ENCODE data around the gene RTL9. TPM values are rescaled to one million over a fixed set of nuclear protein-coding genes. Genes with fewer than 3 reads are reported as not detected.

The RTL9 gene
- total RNA-seq, 2 experiments from 2014 or later: not detected

DNA sequence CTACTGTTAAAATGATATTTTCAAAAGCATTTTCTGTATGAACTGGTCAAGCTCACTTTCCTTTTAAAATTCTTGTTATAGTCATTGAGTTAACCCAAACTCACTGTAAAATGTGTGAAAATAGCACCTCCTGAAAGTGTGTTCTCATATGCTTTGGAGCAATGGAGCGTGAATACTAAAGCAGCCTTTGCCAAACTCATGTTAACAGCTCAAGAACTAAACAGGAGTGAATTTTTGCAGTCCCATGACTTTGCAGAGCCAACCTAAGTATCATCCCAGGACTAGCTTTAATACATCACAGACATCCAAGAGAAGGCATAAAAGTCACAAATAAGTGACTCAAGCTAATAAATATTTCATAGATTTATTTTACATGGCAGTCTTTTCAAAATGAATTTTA is 43.1 kb upstream of the RTL9 start:
- POLR2A ChIA-PET: no interaction called here

DNA sequence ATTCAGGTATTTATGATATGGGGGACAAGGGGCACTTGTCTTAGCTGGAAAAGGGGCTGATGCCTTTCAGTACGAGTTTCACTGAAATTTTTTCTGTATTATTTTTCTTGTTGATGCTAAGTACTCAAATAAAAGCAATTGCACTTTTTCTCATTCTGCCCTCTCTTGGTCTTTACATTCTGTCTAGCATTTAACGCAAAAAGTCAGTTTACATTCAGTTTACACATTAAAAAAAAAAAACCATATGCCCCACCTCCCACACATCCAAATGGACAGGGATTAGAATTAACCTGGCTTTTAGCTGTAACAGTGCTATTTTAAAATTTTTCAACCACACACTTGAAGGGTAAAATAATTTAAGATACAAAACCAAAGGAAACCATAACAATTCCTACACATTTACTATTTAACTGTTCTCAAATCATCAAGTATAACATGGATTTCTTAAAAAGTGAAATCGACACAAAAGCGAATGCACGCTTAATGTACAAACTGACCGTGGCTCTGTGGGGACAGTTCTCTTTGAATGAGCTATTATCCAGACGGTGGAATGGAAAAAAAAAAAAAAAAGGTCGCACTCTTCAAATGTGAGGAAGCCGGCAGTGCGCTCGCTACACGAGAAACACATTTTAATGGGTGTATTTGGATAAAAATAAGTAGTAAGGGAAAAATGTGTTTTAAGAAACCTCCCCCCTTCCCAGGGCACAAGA is 42.1 kb upstream of the RTL9 start:
- ChIA-PET CTCF (interaction anchor here (1.0 to 1.7 kb wide), 2 partner anchors 94 to 156 kb away, joined by 3 to 7 read pairs; no protein-coding TSS in a partner anchor), POLR2A (interaction anchor here (1.4 to 1.5 kb wide), 2 partner anchors 87 to 153 kb away, joined by 3 to 5 read pairs; no protein-coding TSS in a partner anchor)
- TF ChIP-seq, protein P1, sequence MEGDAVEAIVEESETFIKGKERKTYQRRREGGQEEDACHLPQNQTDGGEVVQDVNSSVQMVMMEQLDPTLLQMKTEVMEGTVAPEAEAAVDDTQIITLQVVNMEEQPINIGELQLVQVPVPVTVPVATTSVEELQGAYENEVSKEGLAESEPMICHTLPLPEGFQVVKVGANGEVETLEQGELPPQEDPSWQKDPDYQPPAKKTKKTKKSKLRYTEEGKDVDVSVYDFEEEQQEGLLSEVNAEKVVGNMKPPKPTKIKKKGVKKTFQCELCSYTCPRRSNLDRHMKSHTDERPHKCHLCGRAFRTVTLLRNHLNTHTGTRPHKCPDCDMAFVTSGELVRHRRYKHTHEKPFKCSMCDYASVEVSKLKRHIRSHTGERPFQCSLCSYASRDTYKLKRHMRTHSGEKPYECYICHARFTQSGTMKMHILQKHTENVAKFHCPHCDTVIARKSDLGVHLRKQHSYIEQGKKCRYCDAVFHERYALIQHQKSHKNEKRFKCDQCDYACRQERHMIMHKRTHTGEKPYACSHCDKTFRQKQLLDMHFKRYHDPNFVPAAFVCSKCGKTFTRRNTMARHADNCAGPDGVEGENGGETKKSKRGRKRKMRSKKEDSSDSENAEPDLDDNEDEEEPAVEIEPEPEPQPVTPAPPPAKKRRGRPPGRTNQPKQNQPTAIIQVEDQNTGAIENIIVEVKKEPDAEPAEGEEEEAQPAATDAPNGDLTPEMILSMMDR (IDR thresholded peaks at IDR 0.05): no peak
- Mint-ChIP-seq H3K4me3 (peak overlapping the region; percentile 91), H3K27me3 (no peaks in the 10 kb centered on the region), H3K36me3 (ENCODE audit: low read depth) (no peaks in the 10 kb centered on the region), H3K27ac (peak overlapping the region; percentile 86), H3K9me3 (no peaks in the 10 kb centered on the region), H3K4me1 (ENCODE audit: low read depth) (peaks cover 43% of the 10 kb centered on the region)
- ATAC-seq (no peak), DNase-seq (peak; percentile 5)
- intact Hi-C loops (cut with micrococcal nuclease): loop anchor here (10.0 kb wide), 1 partner anchor 152 kb away; no protein-coding TSS in a partner anchor

More for the DNA sequence above, 43.1 kb upstream of the RTL9 start:
- H3K27ac Mint-ChIP-seq: no peak overlapping the region
- DNase-seq: no peak
- H3K9me3 Mint-ChIP-seq: no peaks in the 10 kb centered on the region
- intact Hi-C loops (cut with micrococcal nuclease): loop anchor here (10.0 kb wide), 1 partner anchor 151 kb away; no protein-coding TSS in a partner anchor
- H3K27me3 Mint-ChIP-seq: no peaks in the 10 kb centered on the region
- peaks cover 53% of the 10 kb centered on the region for H3K4me1 Mint-ChIP-seq (ENCODE audit: low read depth)
- peak overlapping the region; percentile 91 for H3K4me3 Mint-ChIP-seq
- CTCF ChIA-PET: interaction anchor here (1.7 kb wide), 1 partner anchor 155 kb away, joined by 7 read pairs; no protein-coding TSS in a partner anchor
- H3K36me3 Mint-ChIP-seq (ENCODE audit: low read depth): no peaks in the 10 kb centered on the region
- TF ChIP-seq, protein P1 (IDR thresholded peaks at IDR 0.05): no peak
- ATAC-seq: no peak

DNA sequence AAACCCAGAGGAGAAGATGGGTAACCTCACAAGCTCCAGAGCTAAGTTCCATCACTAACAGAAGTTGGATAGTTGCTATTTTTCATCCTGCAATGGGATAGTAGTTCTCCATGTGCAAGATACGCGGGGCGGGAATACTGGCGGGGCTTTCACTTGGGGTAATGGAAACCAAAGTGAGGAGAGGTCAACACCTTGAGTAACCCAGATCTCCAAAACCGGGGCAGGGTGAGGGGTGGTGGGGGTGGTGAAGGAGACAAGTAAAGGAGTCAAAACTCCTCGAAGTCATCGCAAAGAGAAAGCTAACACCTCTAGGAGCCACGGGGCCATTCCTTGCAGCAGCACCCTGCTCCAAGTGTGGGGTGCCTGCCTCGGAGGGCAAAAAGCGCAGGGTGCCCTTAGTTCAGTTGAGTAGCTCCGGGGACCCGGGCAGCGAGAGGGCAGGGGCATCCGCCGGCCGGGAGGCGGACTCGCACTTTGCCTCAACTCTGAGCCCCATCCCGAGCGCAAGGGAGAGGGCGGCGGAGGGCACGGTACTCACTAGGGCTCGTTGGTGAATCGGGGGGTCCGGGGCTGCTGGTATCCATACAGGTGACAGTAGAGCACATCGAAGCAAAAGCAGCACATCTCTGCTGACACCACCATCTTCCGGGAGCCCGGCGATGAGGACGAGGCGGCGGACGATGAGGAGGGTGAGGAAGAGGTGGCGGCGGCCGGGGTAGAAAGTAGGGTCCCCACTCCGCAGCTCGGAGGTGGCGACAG is 41.4 kb upstream of the RTL9 start:
- ChIA-PET CTCF (interaction anchor here (0.5 to 1.3 kb wide), 3 partner anchors 12 to 118 kb away, joined by 3 read pairs; no protein-coding TSS in a partner anchor), POLR2A (interaction anchor here (1.4 to 1.5 kb wide), 2 partner anchors 88 to 154 kb away, joined by 3 to 5 read pairs; no protein-coding TSS in a partner anchor)
- DNase-seq (peak; percentile 40), ATAC-seq (peak; percentile 25)
- TF ChIP-seq, protein P1 (IDR thresholded peaks at IDR 0.05): no peak
- peak overlapping the region; percentile 91 for H3K4me3 Mint-ChIP-seq
- H3K9me3 Mint-ChIP-seq: no peaks in the 10 kb centered on the region
- H3K27ac Mint-ChIP-seq: peak overlapping the region; percentile 86
- peaks cover 42% of the 10 kb centered on the region for H3K4me1 Mint-ChIP-seq (ENCODE audit: low read depth)
- intact Hi-C loops (cut with micrococcal nuclease): loop anchor here (10.0 kb wide), 1 partner anchor 152 kb away; no protein-coding TSS in a partner anchor
- H3K27me3 Mint-ChIP-seq: no peaks in the 10 kb centered on the region
- no peaks in the 10 kb centered on the region for H3K36me3 Mint-ChIP-seq (ENCODE audit: low read depth)

DNA sequence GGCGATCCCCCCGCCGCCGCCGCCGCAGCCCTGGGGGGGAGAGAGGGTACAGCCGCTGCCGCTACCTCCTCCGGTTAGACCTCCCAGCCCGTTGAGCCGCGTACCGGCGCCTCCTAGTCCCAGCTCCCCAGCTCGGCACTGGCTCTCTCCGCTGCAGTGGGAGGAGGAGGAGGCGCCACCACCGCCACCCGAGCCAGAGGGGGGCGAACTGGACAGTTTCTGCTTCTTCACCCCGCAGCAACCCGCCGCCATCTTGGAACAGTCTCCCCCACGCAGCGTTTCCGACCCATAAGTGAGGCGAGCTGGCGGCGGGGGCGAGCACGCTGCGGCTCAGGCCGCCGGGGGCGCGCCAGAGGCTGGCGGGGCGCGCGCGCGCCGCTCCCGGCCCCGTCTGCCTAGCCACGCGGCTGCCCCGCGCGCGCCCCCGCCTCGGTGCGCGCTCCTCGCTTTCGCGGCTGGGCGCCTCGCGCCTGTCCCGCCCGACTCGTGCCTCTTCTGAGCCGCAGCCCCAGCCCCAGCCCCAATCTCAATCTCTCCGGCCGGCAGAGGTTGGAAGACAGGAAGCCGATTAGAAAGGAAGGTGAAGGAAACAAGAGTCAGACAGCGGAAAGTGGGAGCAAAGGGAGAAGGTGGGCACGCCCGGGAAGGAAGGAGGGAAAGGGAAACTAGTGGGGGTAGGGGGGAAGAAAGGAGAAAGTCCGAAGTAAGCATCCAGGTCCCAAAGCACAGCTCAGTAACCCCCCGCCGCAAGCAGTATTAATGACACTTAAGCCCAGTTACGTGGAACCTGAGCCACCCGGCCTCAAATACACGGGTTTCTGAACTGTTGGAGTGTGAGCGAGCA is 40.6 kb upstream of the RTL9 start, which contains the start of gene AMMECR1:
Gene AMMECR1 (minus strand): TSS at position 266 of the 844 bp plus-strand sequence. CDS start 14 bp downstream, at position 252.
- DNase-seq (peak; percentile 84), ATAC-seq (peak; percentile 85)
- Mint-ChIP-seq H3K4me1 (ENCODE audit: low read depth) (peaks cover 35% of the 10 kb centered on the region), H3K36me3 (ENCODE audit: low read depth) (no peaks in the 10 kb centered on the region), H3K27me3 (no peaks in the 10 kb centered on the region), H3K4me3 (peak within 1 kb of the TSS; percentile 91), H3K27ac (peak within 1 kb of the TSS; percentile 98), H3K9me3 (no peaks in the 10 kb centered on the region)
- TF ChIP-seq, protein P1 (IDR thresholded peaks at IDR 0.05): no peak
- ChIA-PET POLR2A (interaction anchor here (1.0 to 1.5 kb wide), 5 partner anchors 11 to 171 kb away, joined by 3 to 5 read pairs (median 4); no protein-coding TSS in a partner anchor), CTCF (interaction anchor here (0.5 to 1.6 kb wide), 5 partner anchors 12 to 172 kb away, joined by 3 to 4 read pairs (median 3); no protein-coding TSS in a partner anchor)
- intact Hi-C loops (cut with micrococcal nuclease): loop anchor here (10.0 kb wide), 1 partner anchor 153 kb away; no protein-coding TSS in a partner anchor

All from activated CD8-positive, alpha-beta T cell treated with anti-CD3 and anti-CD28 coated beads for 36 hours (primary cell).